Measurements from ENCODE around the gene FBXW2.

The FBXW2 gene

GRCh38 chr9:120726484-120726883, 66.7 kb downstream of the FBXW2 start:
- TF ChIP-seq CTCF (IDR thresholded peaks at IDR 0.05) = no peak

GRCh38 chr9:120725907-120726306, 67.3 kb downstream of the FBXW2 start:
- no peaks in the 10 kb centered on the region for H3K9me3 ChIP-seq
- H3K36me3 ChIP-seq = no peaks in the 10 kb centered on the region
- H3K27ac ChIP-seq = no peak overlapping the region
- no peak for TF ChIP-seq CTCF (IDR thresholded peaks at IDR 0.05)
- H3K4me3 ChIP-seq (ENCODE audit: low read depth in 1 of 2, low read length in 1 of 2) = no peak overlapping the region
- H3K4me1 ChIP-seq (ENCODE audit: control insufficient read depth in 1 of 2, insufficient read depth in 1 of 2, low read depth in 1 of 2, low read length in 1 of 2) = peaks cover 54 to 56% of the 10 kb centered on the region in 2 experiments
- H3K27me3 ChIP-seq = no peaks in the 10 kb centered on the region

More at GRCh38 chr9:120726484-120726883, 66.7 kb downstream of the FBXW2 start:
- Histone ChIP-seq H3K27ac (no peak overlapping the region), H3K36me3 (no peaks in the 10 kb centered on the region), H3K4me1 (ENCODE audit: control insufficient read depth in 1 of 2, insufficient read depth in 1 of 2, low read depth in 1 of 2, low read length in 1 of 2) (peaks cover 59 to 62% of the 10 kb centered on the region in 2 experiments), H3K4me3 (ENCODE audit: low read depth in 1 of 2, low read length in 1 of 2) (no peak overlapping the region), H3K27me3 (no peaks in the 10 kb centered on the region), H3K9me3 (no peaks in the 10 kb centered on the region)

- TF ChIP-seq CTCF (IDR thresholded peaks at IDR 0.05) = no peak
- Histone ChIP-seq H3K4me1 (ENCODE audit: control insufficient read depth in 1 of 2, insufficient read depth in 1 of 2, low read depth in 1 of 2, low read length in 1 of 2) (peaks cover 44 to 46% of the 10 kb centered on the region in 2 experiments), H3K36me3 (no peaks in the 10 kb centered on the region), H3K9me3 (no peaks in the 10 kb centered on the region), H3K27ac (no peak overlapping the region), H3K27me3 (no peaks in the 10 kb centered on the region), H3K4me3 (ENCODE audit: low read depth in 1 of 2, low read length in 1 of 2) (no peak overlapping the region)
These were observed 68.3 kb downstream of the FBXW2 start for GRCh38 chr9:120724757-120725400.

GRCh38 chr9:120723565-120723964, 69.7 kb downstream of the FBXW2 start:
- no peaks in the 10 kb centered on the region for H3K27me3 ChIP-seq
- H3K27ac ChIP-seq = no peak overlapping the region
- peaks cover 31 to 33% of the 10 kb centered on the region in 2 experiments for H3K4me1 ChIP-seq (ENCODE audit: control insufficient read depth in 1 of 2, insufficient read depth in 1 of 2, low read depth in 1 of 2, low read length in 1 of 2)

GRCh38 chr9:120720404-120720803, 72.8 kb downstream of the FBXW2 start:
- no peak for TF ChIP-seq CTCF (IDR thresholded peaks at IDR 0.05)
- Histone ChIP-seq H3K4me1 (ENCODE audit: control insufficient read depth in 1 of 2, insufficient read depth in 1 of 2, low read depth in 1 of 2, low read length in 1 of 2) (peaks cover 14 to 21% of the 10 kb centered on the region in 2 experiments), H3K4me3 (ENCODE audit: low read depth in 1 of 2, low read length in 1 of 2) (no peak overlapping the region), H3K27ac (no peak overlapping the region), H3K9me3 (no peaks in the 10 kb centered on the region), H3K27me3 (no peaks in the 10 kb centered on the region), H3K36me3 (no peaks in the 10 kb centered on the region)

More at GRCh38 chr9:120723565-120723964, 69.7 kb downstream of the FBXW2 start:
- TF ChIP-seq CTCF (IDR thresholded peaks at IDR 0.05) = no peak
- Histone ChIP-seq H3K9me3 (no peaks in the 10 kb centered on the region), H3K36me3 (no peaks in the 10 kb centered on the region), H3K4me3 (ENCODE audit: low read depth in 1 of 2, low read length in 1 of 2) (no peak overlapping the region)

All from neutrophil (primary cell).